Activated CD4-positive, CD25-positive, alpha-beta regulatory T cell treated with anti-CD3 and anti-CD28 coated beads, Interleukin-2, amount 50 U/mL, for 24 hours (primary cell): Measurements from ENCODE around the gene OR10A5.
"Not testable (repeated sequence)": the region's sequence is repeated elsewhere in the genome, so short reads cannot be mapped to it uniquely, and the experiment has no call there.

Source experiments
- ATAC-seq, 2 donors: fragments of 150-1000 bp; cut with Tn5 transposase; one replicate each; pipeline ENCODE4 v1.10.0; 2021; ENCODE audit warnings: mild to moderate bottlenecking in 1 of 2, moderate library complexity in 1 of 2

Gene OR10A5, protein sequence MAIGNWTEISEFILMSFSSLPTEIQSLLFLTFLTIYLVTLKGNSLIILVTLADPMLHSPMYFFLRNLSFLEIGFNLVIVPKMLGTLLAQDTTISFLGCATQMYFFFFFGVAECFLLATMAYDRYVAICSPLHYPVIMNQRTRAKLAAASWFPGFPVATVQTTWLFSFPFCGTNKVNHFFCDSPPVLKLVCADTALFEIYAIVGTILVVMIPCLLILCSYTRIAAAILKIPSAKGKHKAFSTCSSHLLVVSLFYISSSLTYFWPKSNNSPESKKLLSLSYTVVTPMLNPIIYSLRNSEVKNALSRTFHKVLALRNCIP

DNA sequence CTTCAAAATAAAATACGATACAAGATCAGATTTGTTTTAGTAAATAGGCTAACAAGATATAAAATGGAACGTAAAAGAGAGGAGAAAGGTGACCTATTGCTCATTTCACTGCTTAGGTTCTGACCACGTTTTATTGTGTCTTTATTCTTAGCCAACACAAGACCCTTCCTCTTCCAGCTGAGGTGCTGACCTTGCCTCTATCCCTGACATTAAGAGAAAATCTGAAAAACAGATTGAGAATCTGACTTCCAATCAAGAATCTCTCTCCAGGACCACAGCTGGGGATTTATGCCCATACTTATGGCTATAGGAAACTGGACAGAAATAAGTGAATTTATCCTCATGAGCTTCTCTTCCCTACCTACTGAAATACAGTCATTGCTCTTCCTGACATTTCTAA lies at the start of gene OR10A5:
OR10A5 (plus strand) TSS at position 301 of the 400 bp plus-strand sequence; CDS start at position 301, 0 bp downstream.
- no peak for ATAC-seq

DNA sequence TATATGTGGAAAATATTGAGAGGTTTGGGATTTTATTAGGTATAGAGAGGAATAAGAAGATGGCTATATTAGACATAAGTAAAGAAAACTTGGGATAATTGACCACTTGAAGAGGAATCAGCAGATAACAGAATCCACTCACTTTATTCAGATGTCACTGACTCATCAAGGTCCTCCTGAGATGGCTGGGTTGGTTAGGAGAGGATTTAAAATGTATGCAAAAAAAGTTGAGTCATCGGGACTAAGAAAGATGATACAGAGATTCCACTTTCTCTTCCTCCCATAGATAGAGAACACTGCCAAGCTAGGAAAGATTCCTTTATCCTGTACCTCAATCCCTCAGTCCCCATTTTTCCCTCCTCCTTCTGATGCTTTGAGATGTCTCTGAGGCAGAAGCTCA lies 46.1 kb upstream of the OR10A5 start, which contains the start of gene OR6A2:
OR6A2 (minus strand) TSS at position 288 of the 400 bp plus-strand sequence. CDS start 3,981 bp downstream, outside the sequence.
- ATAC-seq, result no peak

DNA sequence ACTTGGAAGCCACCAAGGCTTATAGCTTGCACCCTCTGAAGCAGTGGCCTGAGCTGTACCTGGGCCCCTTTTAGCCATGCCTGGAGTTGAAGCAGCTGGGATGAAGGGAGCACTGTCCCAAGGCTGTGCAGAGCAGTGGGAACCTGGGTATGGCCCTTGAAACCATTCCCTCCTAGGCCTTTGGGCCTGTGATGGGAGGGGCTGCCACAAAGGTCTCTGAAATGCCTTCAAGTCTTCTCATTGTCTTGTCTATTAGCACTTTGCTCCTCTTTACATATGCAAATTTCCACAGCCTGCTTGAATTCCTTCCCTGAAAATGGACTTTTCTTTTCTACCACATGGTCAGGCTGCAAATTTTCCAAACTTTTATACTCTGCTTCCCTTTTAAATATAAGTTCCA lies 44.4 kb upstream of the OR10A5 start:
- ATAC-seq, result not testable (repeated sequence)

DNA sequence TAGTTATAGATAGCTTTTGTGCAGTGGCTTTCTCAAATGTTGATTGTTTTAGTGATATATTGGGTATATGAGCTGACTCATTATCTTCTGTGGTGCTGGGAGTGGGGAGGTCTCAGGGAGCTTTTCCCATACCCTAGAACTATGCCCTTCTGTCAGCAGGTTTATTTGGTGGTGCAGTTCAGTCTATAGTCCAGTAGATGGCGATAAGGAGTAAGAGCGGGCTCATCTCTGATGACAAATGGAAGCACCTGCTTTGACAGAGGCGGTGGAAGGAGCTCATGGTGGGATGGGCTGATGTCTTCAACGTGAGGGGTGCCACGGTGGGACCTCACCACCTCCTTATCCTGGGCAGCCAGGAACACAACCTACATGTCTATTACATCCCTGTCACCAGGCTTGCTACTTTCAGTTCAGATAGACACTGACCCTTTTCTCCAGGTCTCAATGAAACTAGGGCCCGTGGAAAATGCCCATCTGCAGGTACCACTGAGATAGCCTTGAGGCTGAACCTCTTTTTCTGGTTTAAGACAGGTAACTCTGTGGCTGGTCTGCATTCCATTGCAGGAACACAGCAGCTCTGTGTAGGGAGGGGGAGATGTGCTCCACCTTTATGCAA lies 33.0 kb upstream of the OR10A5 start:
- peak; percentile 55 to 66 for ATAC-seq

DNA sequence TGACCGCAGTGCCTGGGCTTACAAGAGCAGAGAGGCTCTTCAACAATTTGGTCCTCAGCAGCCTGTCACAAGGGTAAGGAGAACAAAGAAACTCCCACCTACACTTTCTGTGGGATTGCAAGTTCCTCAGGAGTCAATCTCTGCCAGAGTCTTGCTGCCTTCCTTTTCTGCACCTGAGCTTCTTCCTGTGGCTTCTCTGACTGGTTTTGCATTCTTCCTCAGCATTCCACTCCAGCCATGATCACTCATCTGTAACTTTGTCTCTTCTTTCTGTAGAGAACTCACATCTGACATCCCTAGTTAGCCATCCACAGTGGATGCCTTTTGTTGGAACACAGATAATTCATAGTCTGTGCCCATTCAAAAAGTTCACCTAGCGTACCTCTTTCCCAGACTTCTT lies 31.8 kb upstream of the OR10A5 start:
- ATAC-seq, result no peak

DNA sequence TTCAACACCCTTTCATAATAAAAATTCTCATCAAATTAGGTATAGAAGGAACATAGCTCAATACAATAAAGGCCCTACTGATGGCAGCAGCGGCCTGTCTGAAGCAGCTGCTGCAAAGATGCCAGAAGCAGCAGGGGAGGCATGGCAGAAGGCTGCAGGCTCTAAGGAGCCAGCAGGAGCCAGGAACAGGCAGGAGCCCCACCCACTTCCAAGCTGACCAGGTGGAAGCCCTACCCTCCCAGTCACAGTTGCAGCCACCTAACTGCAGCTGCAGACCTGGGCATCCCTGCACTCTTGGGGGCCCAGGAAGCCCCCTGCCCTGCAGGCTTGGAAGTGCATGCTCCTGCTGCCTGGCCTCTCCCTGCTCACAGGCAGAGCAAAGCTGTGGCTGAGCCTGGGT lies 27.8 kb upstream of the OR10A5 start:
- ATAC-seq, result no peak

DNA sequence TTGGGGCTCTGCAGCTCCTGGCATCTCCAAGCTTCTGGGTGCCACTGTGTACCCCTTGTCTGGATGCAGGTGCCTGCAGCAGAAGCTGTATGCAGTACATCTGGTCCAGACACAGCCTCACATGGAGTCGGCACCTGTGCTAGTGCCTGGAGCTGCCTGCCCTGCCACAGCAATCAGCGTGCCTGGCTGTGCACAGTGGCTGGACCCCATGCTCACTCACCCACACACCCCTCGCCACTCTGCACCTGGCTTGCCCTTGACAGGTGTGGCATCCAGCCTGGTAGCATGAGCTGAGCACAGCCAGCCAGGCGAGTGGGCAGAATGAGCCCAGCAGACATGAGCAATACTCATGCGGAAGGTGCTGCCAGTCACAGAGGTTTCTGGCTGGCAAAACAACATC lies 26.5 kb upstream of the OR10A5 start:
- no peak for ATAC-seq

DNA sequence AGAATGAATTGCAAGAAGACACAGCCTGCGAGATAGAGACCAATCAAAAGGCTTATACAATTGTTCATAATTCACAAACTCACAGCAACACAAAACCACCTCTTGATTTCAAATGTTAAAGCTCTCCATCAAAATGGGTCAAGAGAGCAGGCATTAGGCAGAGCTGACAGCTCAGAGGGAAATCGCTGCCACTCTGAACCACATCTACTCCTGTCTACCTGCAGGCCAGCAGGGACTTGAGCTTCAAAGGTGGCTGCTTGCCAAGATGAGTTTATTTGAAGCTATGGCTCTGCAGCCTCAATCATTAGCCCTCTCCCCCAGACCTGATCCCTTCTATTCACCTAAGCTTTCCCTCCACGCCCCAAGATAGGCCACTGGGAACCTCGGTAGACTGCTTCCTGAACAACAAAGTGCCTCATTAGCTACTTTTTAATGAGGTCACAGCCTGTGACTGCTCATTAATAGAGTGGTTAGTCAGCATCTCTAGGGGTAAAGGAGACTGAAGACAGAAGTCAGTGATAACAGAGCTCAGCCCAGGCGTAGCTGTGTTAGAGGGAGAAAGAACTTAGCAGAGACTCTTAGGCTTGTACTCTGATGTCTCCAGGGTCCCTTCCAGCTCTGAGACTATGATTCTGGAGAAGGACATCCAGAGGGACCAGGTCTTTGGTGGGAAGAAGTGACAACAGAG lies 21.2 kb upstream of the OR10A5 start:
- no peak for ATAC-seq

DNA sequence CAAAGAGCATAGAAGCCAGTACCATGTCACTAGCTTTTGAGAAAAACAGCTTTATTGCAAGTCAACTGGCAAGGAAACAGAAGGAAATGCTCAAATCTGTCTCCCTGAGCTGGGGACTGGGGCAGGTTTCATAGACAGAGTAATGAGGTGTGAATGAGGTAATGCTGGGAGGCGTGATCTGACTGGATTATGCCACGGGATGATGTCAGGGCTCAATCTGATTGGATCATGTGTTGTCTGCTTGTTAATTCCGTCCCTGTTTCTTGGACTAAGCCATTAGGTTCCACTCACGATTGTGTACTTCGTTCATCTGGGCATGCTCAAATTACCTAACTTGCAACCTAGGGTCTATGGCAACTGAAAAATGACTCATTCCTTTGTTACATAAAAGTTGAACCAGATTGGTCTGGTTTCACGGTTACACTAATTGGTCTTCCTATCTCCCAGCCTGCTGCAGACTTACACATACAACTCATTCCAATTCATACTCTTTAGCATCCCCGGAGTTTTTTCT lies 20.2 kb upstream of the OR10A5 start:
- ATAC-seq, result no peak

DNA sequence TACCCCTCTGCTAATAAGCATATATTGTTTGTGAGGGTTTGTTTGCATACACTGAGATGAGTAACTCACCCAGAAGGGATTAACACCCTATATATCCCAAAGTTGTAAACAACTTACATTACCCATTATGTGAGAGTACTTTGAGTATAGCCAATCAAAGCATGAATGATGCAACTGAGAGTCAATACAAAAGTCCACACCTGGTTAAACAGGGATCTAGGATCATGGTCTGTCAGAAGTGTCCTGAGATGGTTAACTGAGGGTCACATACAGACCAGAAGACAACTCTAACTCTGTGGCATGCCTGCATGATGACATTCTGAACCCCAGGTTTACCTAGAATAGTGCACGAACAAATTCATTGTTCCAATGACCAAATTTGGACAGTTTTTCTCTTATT lies 17.4 kb upstream of the OR10A5 start:
- ATAC-seq, result no peak

DNA sequence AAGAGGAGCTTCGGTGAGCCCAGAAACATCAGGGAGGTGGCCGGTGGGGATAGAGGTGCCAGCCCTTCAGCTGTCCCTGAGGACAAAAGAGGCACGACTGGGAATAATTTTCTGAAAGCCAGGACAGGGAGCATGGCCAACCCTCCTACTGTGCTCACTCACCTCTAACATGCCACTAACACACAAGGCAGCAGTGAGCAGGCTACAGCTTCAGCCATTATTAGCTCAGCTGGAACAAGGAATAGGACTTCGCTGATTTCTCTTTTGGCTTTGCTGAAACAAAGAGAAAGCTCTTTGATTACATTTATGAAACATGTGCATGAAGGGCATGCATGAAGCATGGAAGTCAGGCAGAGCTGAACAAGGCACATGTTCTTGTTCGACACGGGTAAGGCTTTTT lies 12.1 kb upstream of the OR10A5 start:
- ATAC-seq, result no peak

DNA sequence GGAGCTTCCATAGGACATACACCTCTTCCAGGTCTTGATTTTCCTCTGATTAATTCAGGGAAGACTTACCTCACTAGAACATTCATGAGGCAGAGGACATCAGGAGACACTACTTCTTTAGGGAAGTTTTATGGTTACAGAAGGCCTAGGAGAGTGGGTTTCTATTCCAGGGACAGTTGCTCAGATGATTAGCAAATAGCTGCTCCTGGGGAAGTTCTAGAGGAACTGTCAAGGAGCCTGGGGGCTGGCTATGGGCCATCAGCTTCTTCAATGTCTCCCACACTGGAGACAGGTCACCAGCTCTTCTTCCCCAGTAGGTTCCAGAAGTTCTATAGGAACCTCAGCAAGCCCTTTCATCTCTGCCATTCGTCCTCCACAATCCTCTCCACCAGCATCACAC lies 11.5 kb upstream of the OR10A5 start:
- no peak for ATAC-seq

DNA sequence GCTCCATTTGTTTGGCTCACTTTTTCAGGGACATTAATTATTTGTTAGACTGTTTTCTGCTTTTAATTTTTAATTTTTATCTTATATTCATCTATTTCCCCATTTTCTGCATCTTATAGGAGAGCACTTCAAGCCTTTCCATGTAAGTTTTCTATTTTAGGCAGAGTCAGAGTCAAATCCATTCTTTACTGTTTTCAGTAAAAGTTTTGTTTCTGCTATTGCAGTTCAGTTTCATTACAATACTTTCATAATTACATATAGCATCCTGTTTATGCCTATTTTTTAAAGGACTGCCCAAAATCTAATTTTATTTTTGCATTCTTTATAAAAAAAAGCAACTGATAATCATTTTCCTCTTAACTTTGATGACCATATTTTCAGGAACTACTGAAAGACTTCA lies 3.8 kb upstream of the OR10A5 start:
- ATAC-seq, result no peak

DNA sequence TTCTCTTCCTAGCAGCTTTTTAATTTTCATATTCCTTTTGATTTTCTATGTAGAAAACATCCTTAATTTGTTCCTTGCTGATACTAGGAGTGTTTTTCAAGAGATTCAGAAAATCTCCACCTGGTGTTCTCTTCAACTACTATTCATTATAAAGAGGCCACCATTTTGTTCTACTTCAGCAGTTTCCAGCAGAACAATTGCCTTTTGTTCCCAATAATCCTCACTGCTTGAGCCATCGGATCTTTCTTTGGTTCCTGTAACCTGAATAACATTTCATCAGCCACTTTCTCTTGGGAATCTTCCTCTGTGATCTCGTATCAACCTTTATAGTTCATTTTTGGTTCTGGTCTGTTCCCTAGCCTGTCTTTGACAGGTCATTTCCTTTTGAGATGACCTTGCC lies 1.8 kb upstream of the OR10A5 start:
- no peak for ATAC-seq

DNA sequence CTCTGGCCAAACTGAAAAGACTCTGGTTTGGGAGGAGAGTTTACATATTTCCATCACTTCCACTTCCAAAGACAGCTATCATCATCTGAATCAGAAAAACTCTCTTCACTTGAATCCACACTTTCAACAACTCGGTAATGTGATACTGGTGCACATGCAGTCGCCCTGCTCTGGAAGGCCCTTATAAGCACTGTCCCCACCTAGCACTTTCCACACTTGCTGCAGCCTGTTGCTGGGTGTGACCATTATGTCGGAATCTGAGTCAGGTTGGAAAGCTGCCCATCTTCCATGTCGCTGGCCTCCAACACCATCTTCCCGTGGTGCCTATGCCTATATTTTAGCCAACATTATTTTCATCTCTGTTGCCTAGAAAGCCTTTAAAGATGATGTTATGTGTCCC lies 1.1 kb upstream of the OR10A5 start:
- ATAC-seq, result no peak

DNA sequence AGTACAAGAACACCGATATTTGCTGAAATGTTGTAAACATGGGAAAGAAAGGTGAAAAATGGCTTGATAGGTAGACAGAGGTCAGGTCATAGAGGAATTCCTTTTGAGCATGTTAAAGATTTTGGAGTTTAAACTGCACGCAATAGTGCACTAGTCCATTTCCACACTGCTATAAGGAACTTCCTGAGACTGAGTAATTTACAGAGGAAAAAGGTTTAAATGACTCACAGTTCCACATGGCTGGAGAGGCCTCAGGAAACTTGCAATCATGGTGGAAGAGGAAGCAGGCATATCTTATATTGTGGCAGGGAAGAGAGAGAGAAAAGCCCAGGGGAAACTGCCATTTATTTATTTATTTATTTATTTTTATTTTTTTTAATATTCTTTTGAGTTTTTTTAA lies 5.0 kb downstream of the OR10A5 start:
- no peak for ATAC-seq

DNA sequence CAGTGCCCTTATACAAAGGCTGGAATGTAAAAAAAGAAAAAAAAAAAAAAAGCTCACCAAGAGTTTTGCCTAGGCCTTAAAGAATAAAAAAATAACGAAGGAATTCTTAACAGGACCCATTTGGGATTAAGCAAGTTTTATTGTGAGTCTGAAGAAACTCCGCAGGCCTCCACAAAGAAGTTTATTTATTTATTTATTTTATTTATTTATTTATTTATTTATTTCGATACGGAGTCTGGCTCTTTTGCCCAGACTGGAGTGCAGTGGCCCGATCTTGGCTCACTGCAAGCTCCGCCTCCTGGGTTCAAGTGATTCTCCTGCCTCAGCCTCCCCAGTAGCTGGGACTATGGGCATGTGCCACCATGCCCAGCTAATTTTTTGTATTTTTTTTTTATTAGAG lies 9.3 kb downstream of the OR10A5 start:
- not testable (repeated sequence) for ATAC-seq

DNA sequence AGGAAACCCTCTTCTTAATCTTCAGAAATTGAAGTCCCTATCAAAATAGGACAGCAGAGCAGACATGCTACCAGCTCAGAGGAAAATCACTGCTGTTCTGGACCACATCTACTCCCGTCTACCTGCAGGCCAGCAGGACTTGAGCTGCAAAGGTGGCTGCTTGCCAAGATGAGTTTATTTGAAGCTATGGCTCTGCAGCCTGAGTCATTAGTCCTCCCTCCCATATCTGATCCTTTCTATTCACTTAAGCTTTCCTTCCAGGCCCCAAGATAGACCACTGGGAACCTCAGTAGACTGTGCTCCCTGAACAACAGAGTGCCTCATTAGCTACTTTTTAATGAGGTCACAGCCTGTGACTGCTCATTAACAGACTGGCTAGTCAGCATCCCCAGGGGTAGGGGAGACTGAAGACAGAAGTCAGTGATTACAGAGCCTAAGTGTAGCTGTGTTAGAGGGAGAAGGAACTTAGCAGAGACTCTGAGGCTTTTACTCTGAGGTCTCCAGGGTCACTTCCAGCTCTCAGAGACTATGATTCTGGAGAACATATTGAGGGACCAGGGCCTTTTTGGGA lies 10.6 kb downstream of the OR10A5 start:
- no peak for ATAC-seq

DNA sequence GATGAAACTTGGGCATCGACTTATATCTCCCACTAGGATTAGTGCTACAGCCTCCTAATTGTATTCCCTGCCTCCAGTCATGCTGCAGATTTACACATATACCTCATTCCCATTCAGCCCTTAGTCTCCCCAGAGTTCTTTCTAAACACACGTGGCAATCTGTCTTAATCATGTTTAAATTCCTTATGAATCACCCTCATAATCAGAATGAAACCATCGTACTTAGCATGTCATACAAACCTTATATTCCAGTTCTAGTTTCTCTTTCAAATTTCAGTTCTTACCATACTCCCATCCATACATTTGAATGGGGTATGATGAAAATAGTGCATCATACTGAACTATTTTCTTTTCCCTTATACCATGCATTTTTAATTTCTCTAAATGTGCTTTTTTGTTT lies 11.4 kb downstream of the OR10A5 start:
- ATAC-seq, result peak; percentile 61 to 70

DNA sequence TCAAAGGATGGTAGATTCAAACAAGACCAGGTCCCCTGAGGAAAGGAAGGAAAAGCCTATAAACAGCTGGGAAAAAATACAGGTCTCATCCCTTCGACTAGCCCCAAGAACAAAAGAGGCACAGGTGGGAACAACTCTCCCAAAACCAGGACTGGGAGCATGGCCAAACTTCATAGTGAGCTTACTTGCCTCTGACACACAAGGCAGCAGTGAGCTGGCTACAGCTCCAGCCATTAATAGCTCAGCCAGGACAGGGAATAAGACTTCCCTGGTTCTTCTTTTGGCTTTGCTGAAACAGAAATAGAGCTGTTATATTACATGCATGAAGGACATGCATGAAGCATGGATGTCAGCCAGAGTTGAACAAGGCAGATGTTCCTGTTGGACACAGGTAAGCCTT lies 17.5 kb downstream of the OR10A5 start, which contains the start of gene OR10A2:
OR10A2 (plus strand) TSS at position 97 of the 400 bp plus-strand sequence. CDS start 6,698 bp downstream, outside the sequence.
- ATAC-seq, result no peak

DNA sequence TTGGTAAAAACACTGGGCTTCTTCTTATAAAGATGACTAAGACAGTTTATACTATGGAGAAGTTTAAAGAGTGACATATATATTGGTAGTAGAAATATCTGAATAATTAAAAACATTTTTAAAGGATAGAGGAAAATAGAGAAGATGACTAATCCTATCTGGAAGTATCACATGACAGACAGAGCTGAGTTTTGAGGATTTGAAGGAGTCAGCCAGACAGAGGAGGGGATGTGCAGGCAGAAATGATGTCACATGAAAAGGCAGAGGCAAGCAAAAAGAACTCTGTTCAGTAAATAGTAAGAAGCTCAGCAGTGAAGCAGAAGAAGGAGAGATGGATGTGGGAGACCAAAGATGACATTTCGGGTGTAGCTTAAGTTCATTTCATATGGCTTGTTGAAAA lies 19.0 kb downstream of the OR10A5 start:
- ATAC-seq, result no peak

DNA sequence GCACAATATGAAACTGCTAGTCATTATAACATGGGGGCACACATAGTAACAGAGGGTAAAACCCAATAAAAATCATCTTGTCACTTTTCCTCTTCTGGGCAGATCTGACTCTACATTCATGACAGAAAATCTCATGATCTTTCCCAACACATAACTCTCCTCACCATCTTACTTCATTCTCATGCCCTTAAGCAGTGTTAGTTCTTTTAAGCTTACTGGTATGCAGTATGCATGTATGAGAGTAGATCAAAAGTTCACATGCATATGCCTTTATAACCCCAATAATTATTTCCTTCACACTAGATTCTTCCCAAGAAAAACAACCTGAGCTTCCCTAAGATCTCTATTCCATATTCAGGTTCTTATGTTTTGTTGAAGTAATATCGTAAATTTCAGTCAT lies 25.8 kb downstream of the OR10A5 start:
- ATAC-seq, result no peak

DNA sequence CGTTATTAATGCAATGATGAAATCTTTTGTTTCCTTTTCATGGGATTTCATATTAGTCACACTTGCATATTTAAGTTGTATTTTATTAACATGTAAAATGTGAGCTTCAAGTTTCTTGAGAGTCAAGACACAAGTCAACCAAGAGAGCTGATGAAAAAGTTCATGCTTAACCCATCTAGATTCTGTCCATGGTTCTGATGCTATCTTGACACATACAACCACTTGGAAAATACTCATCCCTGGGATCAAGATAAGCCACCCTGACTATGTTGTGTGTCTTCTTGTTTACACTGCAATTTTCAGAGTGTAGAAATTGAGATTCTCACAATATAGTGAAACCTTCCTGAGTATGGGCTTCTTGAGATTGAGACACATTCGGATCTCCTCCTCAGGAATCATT lies 30.3 kb downstream of the OR10A5 start:
- no peak for ATAC-seq
